Liver (tissue), 9 donors: ENCODE results near the gene ABLIM1. TPM values are rescaled to one million over a fixed set of nuclear protein-coding genes. Genes with fewer than 3 reads are reported as not detected.

Experiments
- DNase-seq: peaks from one replicate; pipeline ENCODE4 v3.0.0-alpha.2; 2017; ENCODE audit warnings: low spot score
- H3K27ac ChIP-seq, 2 donors: one replicate each; pipeline ENCODE4 v1.7.0; 2013; ENCODE audit warnings: inconsistent platforms in 2 of 2, low read length in 2 of 2, control low read depth in 1 of 2, low read depth in 1 of 2, mild to moderate bottlenecking in 1 of 2
- H3K27me3 ChIP-seq, 4 donors: one replicate each; pipeline versions ENCODE4 v1.6.1 to v1.7.0; 2013; ENCODE audit warnings: low read length in 3 of 4, inconsistent platforms in 1 of 4, mild to moderate bottlenecking in 1 of 4, moderate library complexity in 1 of 4; ENCODE audit not compliant: control insufficient read depth in 4 of 4, insufficient read depth in 4 of 4
- H3K36me3 ChIP-seq, 4 donors: one replicate each; pipeline versions ENCODE4 v1.6.1 to v1.7.0; 2013; ENCODE audit warnings: low read length in 3 of 4, mild to moderate bottlenecking in 3 of 4, low read depth in 1 of 4, moderate library complexity in 1 of 4; ENCODE audit not compliant: control insufficient read depth in 4 of 4, insufficient read depth in 3 of 4
- H3K4me1 ChIP-seq, 4 donors: one replicate each; pipeline versions ENCODE4 v1.6.1 to v1.7.0; 2013; ENCODE audit warnings: low read length in 3 of 4, mild to moderate bottlenecking in 3 of 4, moderate library complexity in 1 of 4; ENCODE audit not compliant: control insufficient read depth in 4 of 4, insufficient read depth in 4 of 4
- H3K4me3 ChIP-seq, 3 donors: one replicate each; pipeline versions ENCODE4 v1.6.1 to v1.7.0; 2013; ENCODE audit warnings: low read length in 3 of 3, control low read depth in 1 of 3, low read depth in 1 of 3, mild to moderate bottlenecking in 1 of 3
- H3K9ac ChIP-seq, 2 donors: one replicate each; pipeline ENCODE4 v1.7.0; 2013; ENCODE audit warnings: low read length in 2 of 2, mild to moderate bottlenecking in 2 of 2, moderate library complexity in 2 of 2, control low read depth in 1 of 2, low read depth in 1 of 2
- H3K9me3 ChIP-seq, 4 donors: one replicate each; pipeline versions ENCODE4 v1.6.1 to v1.7.0; 2013; ENCODE audit warnings: low read length in 3 of 4; ENCODE audit not compliant: control insufficient read depth in 4 of 4
- EGR1 ChIP-seq, 2 donors: IDR thresholded peaks; 2 replicates each; pipeline ENCODE4 v1.6.1; 2016 to 2018; ENCODE audit warnings: antibody characterized with exemption in 2 of 2, low read depth in 2 of 2
- FOXA1 ChIP-seq: IDR thresholded peaks from 2 replicates; pipeline ENCODE4 v1.6.1; 2016; ENCODE audit warnings: antibody characterized with exemption
- FOXA2 ChIP-seq: IDR thresholded peaks from 2 replicates; pipeline ENCODE4 v1.6.1; 2016; ENCODE audit warnings: antibody characterized with exemption
- HNF4A ChIP-seq, 2 donors: conservative IDR thresholded peaks; 2 replicates each; pipeline ENCODE4 v1.6.1; 2016; ENCODE audit warnings: antibody characterized with exemption in 2 of 2, mild to moderate bottlenecking in 2 of 2
- HNF4G ChIP-seq: IDR thresholded peaks from 2 replicates; pipeline ENCODE4 v1.6.1; 2016; ENCODE audit warnings: antibody characterized with exemption
- JUND ChIP-seq, 2 donors: IDR thresholded peaks; 2 replicates each; pipeline ENCODE4 v1.6.1; 2016; ENCODE audit warnings: antibody characterized with exemption in 2 of 2
- NR2F2 ChIP-seq: IDR thresholded peaks from 2 replicates; pipeline ENCODE4 v1.6.1; 2016; ENCODE audit warnings: antibody characterized with exemption
- SP1 ChIP-seq: IDR thresholded peaks from 2 replicates; pipeline ENCODE4 v1.6.1; 2018; ENCODE audit warnings: antibody characterized with exemption, mild to moderate bottlenecking
- TAF1 ChIP-seq: conservative IDR thresholded peaks from 2 replicates; pipeline ENCODE4 v1.6.1; 2016; ENCODE audit warnings: antibody characterized with exemption, mild to moderate bottlenecking
- YY1 ChIP-seq: IDR thresholded peaks from 2 replicates; pipeline ENCODE4 v1.6.1; 2016; ENCODE audit warnings: antibody characterized with exemption, mild to moderate bottlenecking
- WGBS: extraction: QIAGEN DNeasy Blood & Tissue Kit; methylation state at CpG from one replicate; pipeline ENCODE4 v1.1.7; 2013; 5-methylcytosine and 5-hydroxymethylcytosine counted together
- polyA plus RNA-seq, 2 donors: library from polyadenylated mRNA; stranded (reverse) in 1 of 2; unstranded in 1 of 2; fragments of 200-250 nt in 1 of 2; fragments of >200 nt in 1 of 2; fragmentation: Nextera tagmentation in 1 of 2; extraction: Ambion mirVana in 1 of 2; gene quantifications; one replicate each; pipeline versions ENCODE4 v1.2.1 to v1.2.3, GENCODE V29; 2013 to 2015
- total RNA-seq, 2 donors: library from RNA; depleted of rRNA; stranded (reverse); fragments of >200 nt; gene quantifications; one replicate each; pipeline ENCODE4 v1.2.3, GENCODE V29; 2014
- TF ChIP-seq, protein P1 (sequence below): IDR thresholded peaks from 2 replicates; pipeline ENCODE4 v1.6.1; 2016; ENCODE audit warnings: antibody characterized with exemption, mild to moderate bottlenecking
- TF ChIP-seq, protein P2 (sequence below): IDR thresholded peaks from 2 replicates; pipeline ENCODE4 v1.6.1; 2016; ENCODE audit warnings: antibody characterized with exemption
- TF ChIP-seq, protein P3 (sequence below): IDR thresholded peaks from 2 replicates; pipeline ENCODE4 v1.6.1; 2016; ENCODE audit warnings: antibody characterized with exemption
- TF ChIP-seq, protein P4 (sequence below): fragments of 150-350 bp; IDR thresholded peaks from 2 replicates; pipeline ENCODE4 v1.5.1; 2017; ENCODE audit warnings: improper control_type of control experiment, low read depth, low read length; ENCODE audit not compliant: missing input control
- TF ChIP-seq, protein P5 (sequence below): IDR thresholded peaks from 2 replicates; pipeline ENCODE4 v1.6.1; 2016; ENCODE audit warnings: antibody characterized with exemption
- donor health status: healthy.
- donor health status: healthy.
- donor health status: healthy.
- donor health status: healthy.
- donor health status: healthy.

The ABLIM1 gene
- total and polyA plus RNA-seq, 4 donors: 10.9 to 31.3 (median 13.1) TPM

DNA sequence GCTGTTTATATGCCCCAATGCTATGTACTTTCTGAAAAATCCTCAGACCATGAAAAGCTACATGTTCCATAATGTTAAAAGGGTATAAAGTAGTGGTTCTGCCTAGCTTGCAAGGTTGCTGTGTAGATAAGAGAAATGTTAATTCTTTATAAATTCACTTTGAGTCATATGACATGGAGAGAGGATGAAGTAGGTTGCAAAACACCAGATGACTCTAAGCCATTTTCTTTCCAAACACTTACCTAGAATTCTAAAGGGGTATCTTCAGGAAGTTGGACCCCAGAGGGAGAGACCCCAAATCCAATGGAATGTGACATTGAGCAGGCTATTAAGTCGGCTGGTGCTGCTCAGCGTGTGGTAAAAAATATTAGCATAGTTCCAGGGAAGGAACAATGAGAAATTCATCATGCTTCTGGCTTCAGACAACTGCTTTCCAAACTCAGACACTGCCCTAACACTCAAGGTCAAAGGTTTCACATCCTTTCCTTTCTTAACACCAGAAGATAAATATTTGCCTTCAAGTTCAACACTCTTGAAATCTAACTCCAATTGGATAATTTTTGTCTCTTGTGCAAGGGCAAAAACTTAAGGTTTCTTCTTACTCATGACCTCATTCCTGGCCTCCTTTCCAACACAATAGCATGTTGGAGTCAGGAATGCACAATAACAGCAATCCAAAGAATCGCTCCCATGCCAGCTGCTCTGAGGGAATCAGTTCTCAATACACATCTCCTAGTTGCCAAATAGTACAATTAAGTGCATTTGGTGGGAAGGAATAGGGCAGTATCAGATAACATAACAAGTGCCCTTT, 153.1 kb downstream of the ABLIM1 start:
- no peak for DNase-seq
- Histone ChIP-seq H3K9me3 (no peaks in the 10 kb centered on the region), H3K4me1 (peaks cover 0 to 16% (median 15%) of the 10 kb centered on the region in 4 donors), H3K27ac (no peak overlapping the region), H3K27me3 (no peaks in the 10 kb centered on the region), H3K9ac (no peak overlapping the region), H3K4me3 (no peak overlapping the region), H3K36me3 (peaks cover 0 to 2% (median 0%) of the 10 kb centered on the region in 4 donors)
- 62% methylated on average over 3 of the region's 3 CpGs for WGBS
- TF ChIP-seq FOXA1 (no peak), SP1 (no peak), NR2F2 (peak; percentile 90), YY1 (no peak)

DNA sequence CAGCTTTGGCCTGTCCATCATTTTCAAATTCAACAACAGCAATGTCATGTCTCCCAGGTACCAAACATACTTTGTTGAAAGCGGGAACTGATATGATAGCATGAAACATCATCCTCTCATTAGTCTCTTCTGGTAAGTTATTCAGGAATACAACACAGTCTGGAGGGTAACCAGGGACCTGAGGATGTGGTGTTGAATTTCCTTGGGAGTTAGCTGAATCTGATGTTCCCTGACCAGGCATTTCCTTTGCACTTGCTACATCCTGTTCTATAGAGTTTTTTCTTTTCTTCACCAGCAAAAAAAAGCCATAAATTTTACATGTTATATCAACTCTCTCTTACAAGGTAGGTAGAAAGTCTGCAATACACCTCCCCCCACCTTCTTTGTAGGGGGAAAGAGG, 156.0 kb downstream of the ABLIM1 start:
- Histone ChIP-seq H3K9ac (no peak overlapping the region), H3K4me1 (peaks cover 0 to 10% (median 7%) of the 10 kb centered on the region in 4 donors), H3K27me3 (no peaks in the 10 kb centered on the region), H3K27ac (no peak overlapping the region), H3K36me3 (peaks cover 0 to 3% (median under 1%) of the 10 kb centered on the region in 4 donors), H3K9me3 (no peaks in the 10 kb centered on the region), H3K4me3 (no peak overlapping the region)
- TF ChIP-seq, protein P1, sequence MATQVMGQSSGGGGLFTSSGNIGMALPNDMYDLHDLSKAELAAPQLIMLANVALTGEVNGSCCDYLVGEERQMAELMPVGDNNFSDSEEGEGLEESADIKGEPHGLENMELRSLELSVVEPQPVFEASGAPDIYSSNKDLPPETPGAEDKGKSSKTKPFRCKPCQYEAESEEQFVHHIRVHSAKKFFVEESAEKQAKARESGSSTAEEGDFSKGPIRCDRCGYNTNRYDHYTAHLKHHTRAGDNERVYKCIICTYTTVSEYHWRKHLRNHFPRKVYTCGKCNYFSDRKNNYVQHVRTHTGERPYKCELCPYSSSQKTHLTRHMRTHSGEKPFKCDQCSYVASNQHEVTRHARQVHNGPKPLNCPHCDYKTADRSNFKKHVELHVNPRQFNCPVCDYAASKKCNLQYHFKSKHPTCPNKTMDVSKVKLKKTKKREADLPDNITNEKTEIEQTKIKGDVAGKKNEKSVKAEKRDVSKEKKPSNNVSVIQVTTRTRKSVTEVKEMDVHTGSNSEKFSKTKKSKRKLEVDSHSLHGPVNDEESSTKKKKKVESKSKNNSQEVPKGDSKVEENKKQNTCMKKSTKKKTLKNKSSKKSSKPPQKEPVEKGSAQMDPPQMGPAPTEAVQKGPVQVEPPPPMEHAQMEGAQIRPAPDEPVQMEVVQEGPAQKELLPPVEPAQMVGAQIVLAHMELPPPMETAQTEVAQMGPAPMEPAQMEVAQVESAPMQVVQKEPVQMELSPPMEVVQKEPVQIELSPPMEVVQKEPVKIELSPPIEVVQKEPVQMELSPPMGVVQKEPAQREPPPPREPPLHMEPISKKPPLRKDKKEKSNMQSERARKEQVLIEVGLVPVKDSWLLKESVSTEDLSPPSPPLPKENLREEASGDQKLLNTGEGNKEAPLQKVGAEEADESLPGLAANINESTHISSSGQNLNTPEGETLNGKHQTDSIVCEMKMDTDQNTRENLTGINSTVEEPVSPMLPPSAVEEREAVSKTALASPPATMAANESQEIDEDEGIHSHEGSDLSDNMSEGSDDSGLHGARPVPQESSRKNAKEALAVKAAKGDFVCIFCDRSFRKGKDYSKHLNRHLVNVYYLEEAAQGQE: no peak
- no peak for TF ChIP-seq SP1
- TF ChIP-seq JUND (IDR thresholded peaks at IDR 0.05): no peak
- no peak for TF ChIP-seq TAF1
- no peak for TF ChIP-seq YY1
- no peak for TF ChIP-seq HNF4G
- TF ChIP-seq, protein P2, sequence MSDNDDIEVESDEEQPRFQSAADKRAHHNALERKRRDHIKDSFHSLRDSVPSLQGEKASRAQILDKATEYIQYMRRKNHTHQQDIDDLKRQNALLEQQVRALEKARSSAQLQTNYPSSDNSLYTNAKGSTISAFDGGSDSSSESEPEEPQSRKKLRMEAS: no peak
- TF ChIP-seq HNF4A (conservative IDR thresholded peaks at IDR 0.05): no peak
- TF ChIP-seq FOXA1: no peak
- no peak for TF ChIP-seq FOXA2
- TF ChIP-seq, protein P3, sequence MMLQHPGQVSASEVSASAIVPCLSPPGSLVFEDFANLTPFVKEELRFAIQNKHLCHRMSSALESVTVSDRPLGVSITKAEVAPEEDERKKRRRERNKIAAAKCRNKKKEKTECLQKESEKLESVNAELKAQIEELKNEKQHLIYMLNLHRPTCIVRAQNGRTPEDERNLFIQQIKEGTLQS: no peak
- DNase-seq: no peak
- WGBS: 88% methylated on average over 1 of the region's 1 CpG

DNA sequence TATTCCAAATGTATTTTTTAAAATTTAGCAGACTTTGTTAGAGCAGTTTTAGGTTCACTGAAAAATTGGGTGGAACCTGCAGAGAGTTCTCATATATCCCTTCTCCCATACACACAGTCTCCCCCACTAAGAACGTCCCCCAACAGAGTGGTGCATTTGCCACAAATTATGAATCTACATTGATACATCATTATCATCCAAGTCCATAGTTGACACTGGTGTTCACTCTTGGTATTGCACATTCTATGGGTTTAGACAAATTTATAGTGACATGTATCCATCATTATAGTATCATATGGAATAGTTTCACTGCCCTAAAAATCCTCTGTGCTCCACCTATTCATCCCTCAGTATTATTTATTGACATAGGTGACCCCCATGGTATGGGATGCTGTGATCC, 156.4 kb downstream of the ABLIM1 start:
- no peak overlapping the region for H3K27ac ChIP-seq

More for the DNA sequence above, 156.4 kb downstream of the ABLIM1 start:
- DNase-seq: no peak
- Histone ChIP-seq H3K27me3 (no peaks in the 10 kb centered on the region), H3K9ac (no peak overlapping the region), H3K9me3 (no peaks in the 10 kb centered on the region), H3K4me3 (no peak overlapping the region), H3K4me1 (peaks cover 0 to 10% (median 7%) of the 10 kb centered on the region in 4 donors), H3K36me3 (peaks cover 0 to 5% (median under 1%) of the 10 kb centered on the region in 4 donors)
- TF ChIP-seq, protein P4, sequence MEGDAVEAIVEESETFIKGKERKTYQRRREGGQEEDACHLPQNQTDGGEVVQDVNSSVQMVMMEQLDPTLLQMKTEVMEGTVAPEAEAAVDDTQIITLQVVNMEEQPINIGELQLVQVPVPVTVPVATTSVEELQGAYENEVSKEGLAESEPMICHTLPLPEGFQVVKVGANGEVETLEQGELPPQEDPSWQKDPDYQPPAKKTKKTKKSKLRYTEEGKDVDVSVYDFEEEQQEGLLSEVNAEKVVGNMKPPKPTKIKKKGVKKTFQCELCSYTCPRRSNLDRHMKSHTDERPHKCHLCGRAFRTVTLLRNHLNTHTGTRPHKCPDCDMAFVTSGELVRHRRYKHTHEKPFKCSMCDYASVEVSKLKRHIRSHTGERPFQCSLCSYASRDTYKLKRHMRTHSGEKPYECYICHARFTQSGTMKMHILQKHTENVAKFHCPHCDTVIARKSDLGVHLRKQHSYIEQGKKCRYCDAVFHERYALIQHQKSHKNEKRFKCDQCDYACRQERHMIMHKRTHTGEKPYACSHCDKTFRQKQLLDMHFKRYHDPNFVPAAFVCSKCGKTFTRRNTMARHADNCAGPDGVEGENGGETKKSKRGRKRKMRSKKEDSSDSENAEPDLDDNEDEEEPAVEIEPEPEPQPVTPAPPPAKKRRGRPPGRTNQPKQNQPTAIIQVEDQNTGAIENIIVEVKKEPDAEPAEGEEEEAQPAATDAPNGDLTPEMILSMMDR: no peak
- TF ChIP-seq, protein P3: no peak
- TF ChIP-seq EGR1 (IDR thresholded peaks at IDR 0.05; ENCODE audit: low read depth in 2 of 2) (no peak), TAF1 (no peak), SP1 (no peak)
- TF ChIP-seq, protein P5, sequence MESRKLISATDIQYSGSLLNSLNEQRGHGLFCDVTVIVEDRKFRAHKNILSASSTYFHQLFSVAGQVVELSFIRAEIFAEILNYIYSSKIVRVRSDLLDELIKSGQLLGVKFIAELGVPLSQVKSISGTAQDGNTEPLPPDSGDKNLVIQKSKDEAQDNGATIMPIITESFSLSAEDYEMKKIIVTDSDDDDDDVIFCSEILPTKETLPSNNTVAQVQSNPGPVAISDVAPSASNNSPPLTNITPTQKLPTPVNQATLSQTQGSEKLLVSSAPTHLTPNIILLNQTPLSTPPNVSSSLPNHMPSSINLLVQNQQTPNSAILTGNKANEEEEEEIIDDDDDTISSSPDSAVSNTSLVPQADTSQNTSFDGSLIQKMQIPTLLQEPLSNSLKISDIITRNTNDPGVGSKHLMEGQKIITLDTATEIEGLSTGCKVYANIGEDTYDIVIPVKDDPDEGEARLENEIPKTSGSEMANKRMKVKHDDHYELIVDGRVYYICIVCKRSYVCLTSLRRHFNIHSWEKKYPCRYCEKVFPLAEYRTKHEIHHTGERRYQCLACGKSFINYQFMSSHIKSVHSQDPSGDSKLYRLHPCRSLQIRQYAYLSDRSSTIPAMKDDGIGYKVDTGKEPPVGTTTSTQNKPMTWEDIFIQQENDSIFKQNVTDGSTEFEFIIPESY: no peak
- WGBS: 97% methylated on average over 1 of the region's 1 CpG
